ENCODE results near the gene GLRA1.

GRCh38 chr5:151781201-151781600, 143.4 kb downstream of the GLRA1 start:
- TF ChIP-seq CTCF (conservative IDR thresholded peaks at IDR 0.05; ENCODE audit: low read depth, low read length) (no peak), SMC3 (IDR thresholded peaks at IDR 0.05; ENCODE audit: low read depth, low read length) (no peak), ELK1 (IDR thresholded peaks at IDR 0.05; ENCODE audit: borderline replicate concordance, low read depth, low read length) (no peak), MAFK (IDR thresholded peaks at IDR 0.05; ENCODE audit: low read depth, low read length) (no peak), RAD21 (IDR thresholded peaks at IDR 0.05; ENCODE audit: low read length) (no peak)
